Dedifferentiated amniotic fluid mesenchymal stem cell (primary cell): Measurements from ENCODE around the gene LELP1.
"Not testable (repeated sequence)": the region's sequence is repeated elsewhere in the genome, so short reads cannot be mapped to it uniquely, and the experiment has no call there.

ENCODE experiments used
- DNase-seq: peaks from one replicate; pipeline ENCODE4 v3.0.0-alpha.2; 2016; ENCODE audit errors: extremely low spot score

LELP1 gene

GRCh38 chr1:153229076-153229829 lies 26.0 kb downstream of the LELP1 start:
- DNase-seq: not testable (repeated sequence)

GRCh38 chr1:153231363-153231762 lies 28.1 kb downstream of the LELP1 start:
- DNase-seq: no peak

GRCh38 chr1:153231785-153232184 lies 28.6 kb downstream of the LELP1 start:
- DNase-seq: no peak

DNA sequence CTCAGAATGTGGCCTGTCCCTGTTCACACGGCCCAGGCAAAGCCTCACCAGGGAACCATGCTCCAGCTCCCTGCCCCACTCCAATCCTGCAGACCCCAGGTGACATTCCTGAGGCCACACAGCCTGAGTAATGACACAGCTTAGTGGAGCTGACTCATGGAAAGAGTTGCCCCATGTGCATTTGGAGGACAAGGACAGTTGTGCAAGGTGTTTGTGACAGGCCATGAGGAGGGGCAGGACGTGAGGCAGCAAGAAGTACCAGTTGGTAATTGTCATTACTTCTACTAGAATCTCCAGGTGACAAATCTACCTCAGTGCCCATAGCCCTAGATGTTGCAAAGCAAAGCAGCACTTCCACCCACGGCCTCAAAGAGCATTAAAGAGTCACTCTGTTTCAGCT lies 29.3 kb downstream of the LELP1 start:
- no peak for DNase-seq

GRCh38 chr1:153233448-153233847 lies 30.2 kb downstream of the LELP1 start:
- DNase-seq: no peak

- no peak for DNase-seq
These were observed 35.3 kb downstream of the LELP1 start for GRCh38 chr1:153238527-153238926.

DNA sequence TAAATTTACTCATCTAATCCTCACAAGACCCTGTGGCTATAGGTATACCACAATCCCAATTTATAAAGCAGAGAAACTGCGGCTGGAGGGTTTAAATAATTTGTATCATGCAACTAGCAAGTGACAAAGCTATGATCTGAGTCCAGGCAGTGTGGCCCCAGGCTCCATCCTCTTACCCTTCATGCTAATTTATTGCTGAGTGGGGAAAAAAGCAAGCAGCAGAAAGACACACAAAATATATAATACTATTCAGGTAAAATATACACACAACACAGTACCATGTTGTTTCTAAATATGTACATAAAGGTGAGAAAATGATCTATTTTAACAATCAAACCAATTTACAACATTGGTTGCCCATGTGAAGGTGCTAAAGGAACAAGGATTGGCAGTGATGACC lies 38.9 kb downstream of the LELP1 start:
- no peak for DNase-seq

- no peak for DNase-seq
These were observed 42.2 kb downstream of the LELP1 start for GRCh38 chr1:153245466-153245865.

DNA sequence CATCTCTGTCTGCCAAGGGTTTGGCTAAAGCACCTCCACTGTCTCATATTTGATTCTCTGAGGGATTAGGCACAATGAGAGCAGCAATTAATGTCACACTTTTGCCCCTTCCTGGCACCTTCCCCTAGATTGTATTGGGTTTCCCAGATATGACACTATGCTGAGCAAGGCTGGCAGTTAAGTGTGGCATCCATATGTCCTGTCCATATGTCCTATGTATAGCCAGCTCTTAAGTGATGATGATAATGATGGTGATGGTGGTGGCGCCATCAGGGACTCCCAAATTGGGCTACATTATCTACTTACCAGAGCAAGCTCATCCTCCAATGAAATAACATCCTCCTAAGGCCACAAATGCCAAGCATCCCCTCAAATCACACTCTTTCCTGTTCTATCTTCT lies 42.8 kb downstream of the LELP1 start:
- no peak for DNase-seq

GRCh38 chr1:153246825-153247224 lies 43.6 kb downstream of the LELP1 start:
- DNase-seq: no peak

DNA sequence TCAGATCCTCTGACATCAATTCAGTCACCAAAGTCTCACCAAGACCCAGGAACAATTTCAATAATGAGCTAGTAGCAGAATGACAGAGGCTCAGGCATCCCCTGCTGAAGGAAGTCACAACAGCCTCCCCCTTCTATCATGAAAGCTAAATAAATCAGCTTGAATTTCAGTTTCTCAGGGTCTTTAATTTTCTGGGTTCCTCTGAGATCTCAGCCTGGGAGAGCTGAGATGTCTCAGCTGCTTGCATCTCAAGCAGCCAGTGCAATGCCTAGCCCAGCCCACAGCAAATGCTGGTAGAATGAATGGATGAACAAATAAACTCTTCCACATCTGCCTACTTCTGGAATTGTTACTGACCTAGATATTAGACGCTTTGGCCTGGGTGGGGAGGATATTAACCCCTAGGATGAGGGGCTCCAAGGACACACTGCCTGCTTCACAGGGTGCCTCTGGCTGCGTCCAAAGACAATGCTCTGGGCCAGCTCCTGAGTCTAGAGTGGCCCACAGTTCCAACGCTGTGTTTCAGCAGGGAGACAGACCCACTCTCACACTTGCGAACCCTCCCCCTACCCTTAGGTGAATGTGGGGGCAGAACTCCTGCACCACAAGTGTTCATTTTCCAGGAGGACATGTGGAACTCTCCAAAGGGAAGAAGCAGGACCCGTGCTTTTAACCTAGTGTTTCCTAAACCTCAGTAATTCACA lies 45.1 kb downstream of the LELP1 start:
- no peak for DNase-seq

DNA sequence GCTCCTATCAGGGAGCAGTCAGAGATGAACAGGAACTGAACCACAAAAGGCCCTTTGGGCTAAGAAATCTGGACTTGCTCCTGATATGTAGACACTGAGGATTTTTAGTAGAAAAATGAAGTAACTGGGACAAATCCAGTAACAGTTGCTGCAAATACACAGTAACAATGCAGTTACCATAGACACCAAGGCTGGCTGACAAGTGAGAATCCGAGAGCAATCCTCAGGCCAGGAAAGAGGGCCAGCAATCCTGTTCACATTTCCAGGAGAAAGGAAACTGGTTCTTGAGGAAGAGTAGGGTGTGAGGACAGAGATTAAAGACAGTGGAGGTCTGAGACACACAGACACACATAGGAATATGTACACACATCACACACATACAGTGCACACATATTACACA lies 46.9 kb downstream of the LELP1 start:
- no peak for DNase-seq

- DNase-seq: no peak
These were observed 47.9 kb downstream of the LELP1 start for GRCh38 chr1:153251087-153251486.

GRCh38 chr1:153251562-153251961 lies 48.3 kb downstream of the LELP1 start:
- no peak for DNase-seq

DNA sequence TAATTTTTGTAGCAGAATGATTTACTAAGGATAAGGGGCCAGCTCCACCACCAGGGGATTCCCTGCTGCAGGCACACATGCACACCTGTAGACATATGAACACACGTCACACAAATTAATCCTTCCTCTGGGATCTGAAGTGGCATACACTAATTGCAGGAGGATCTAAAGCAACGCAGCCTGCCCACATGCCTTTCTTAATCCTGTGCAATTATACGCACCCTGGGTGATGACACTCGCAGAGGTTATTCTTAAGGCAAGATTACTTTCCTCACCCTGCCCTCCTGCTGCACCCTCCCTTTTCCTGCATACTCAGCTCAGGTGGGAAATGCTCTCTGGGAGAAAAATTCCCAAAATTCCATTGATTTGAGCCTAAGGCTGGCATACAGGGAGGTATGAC lies 48.8 kb downstream of the LELP1 start:
- no peak for DNase-seq

DNA sequence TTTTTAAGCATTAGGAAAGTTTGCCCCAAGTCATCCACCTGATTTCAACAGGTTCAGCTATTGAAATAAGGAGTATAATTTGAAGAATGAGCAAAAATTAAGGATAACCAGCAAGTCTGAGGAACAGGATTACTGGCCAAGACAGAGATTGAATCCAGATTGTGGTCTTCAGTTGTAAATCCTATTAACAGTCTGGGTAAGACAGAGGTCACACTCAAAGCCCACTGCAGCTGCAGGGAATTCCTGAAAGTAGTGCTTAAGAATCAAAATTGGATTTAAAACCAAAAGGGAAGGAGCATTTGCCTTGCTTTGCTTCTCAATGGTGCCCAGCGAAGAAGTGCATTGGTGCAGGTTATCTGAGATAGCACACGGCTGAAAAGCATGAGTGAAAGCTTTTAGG lies 49.8 kb downstream of the LELP1 start:
- no peak for DNase-seq

GRCh38 chr1:153253693-153254092 lies 50.5 kb downstream of the LELP1 start:
- DNase-seq: no peak
